T-cell (primary cell): ENCODE results near the gene CENPW. TPM values are rescaled to one million over a fixed set of nuclear protein-coding genes. Genes with fewer than 3 reads are reported as not detected.

Experiments
- ATAC-seq, 4 experiments: fragments of 200-7000 bp in 3 of 4; fragments of 150-1000 bp in 1 of 4; cut with Tn5 transposase; replicated peaks in 1 of 4; 1 replicate in 3 of 4; 2 replicates in 1 of 4; pipeline ENCODE4 v1.10.0; 2021; ENCODE audit warnings: moderate library complexity in 3 of 4, mild to moderate bottlenecking in 2 of 4, moderate number of reproducible peaks in 1 of 4
- CTCF ChIA-PET, 2 donors: fragments of 300-600 bp; sonication (Branson Sonifier 250); formaldehyde crosslinking; loops; one replicate each; lab custom pipeline; 2022; ENCODE audit warnings: antibody characterized with exemption in 2 of 2; lab: Charles Lee
- POLR2A ChIA-PET, 2 donors: fragments of 300-600 bp; sonication (Branson Sonifier 250); formaldehyde crosslinking; loops; one replicate each; lab custom pipeline; 2022; ENCODE audit warnings: antibody characterized with exemption in 2 of 2; lab: Charles Lee
- DNase-seq, 35 experiments: peaks; one replicate each; pipeline versions ENCODE4 v3.0.0 to v3.0.0-alpha.2; 2013 to 2023
- H3K27ac ChIP-seq: one replicate; pipeline ENCODE4 v1.5.1; 2013; ENCODE audit warnings: low read length
- H3K27me3 ChIP-seq, 2 experiments: replicated peaks in 1 of 2; 1 replicate in 1 of 2; 2 replicates in 1 of 2; pipeline versions ENCODE4 v1.6.1 to v1.7.0; 2013; ENCODE audit warnings: low read length in 1 of 2, mixed read lengths in 1 of 2; ENCODE audit not compliant: control insufficient read depth in 2 of 2, insufficient read depth in 2 of 2; ENCODE audit errors: extremely low read depth in 1 of 2
- H3K36me3 ChIP-seq, 2 donors: 1 replicate in 1 of 2; 2 replicates in 1 of 2; pipeline versions ENCODE4 v1.6.1 to v1.7.0; 2013; ENCODE audit warnings: low read length in 1 of 2; ENCODE audit not compliant: control insufficient read depth in 2 of 2, insufficient read depth in 1 of 2; ENCODE audit errors: extremely low read depth in 1 of 2
- H3K4me1 ChIP-seq, 2 experiments: 1 replicate in 1 of 2; 2 replicates in 1 of 2; pipeline versions ENCODE4 v1.6.1 to v1.7.0; 2013; ENCODE audit warnings: low read length in 2 of 2, mixed read lengths in 1 of 2; ENCODE audit not compliant: insufficient read depth in 2 of 2, control insufficient read depth in 1 of 2; ENCODE audit errors: extremely low read depth in 1 of 2
- H3K4me3 ChIP-seq, 2 donors: 1 replicate in 1 of 2; 2 replicates in 1 of 2; pipeline versions ENCODE4 v1.5.1 to v1.7.0; 2013; ENCODE audit warnings: mild to moderate bottlenecking in 2 of 2, low read length in 1 of 2, moderate library complexity in 1 of 2; ENCODE audit not compliant: control insufficient read depth in 1 of 2; ENCODE audit errors: extremely low read depth in 1 of 2
- H3K9me3 ChIP-seq: 2 replicates; pipeline ENCODE4 v1.7.0; 2013
- H3K27ac Mint-ChIP-seq, 2 donors: one replicate each; pipeline ENCODE4 v1.8.0; 2020 to 2021; ENCODE audit warnings: mild to moderate bottlenecking in 2 of 2, mixed read lengths in 2 of 2
- H3K27me3 Mint-ChIP-seq, 2 donors: one replicate each; pipeline ENCODE4 v1.8.0; 2021 to 2022; ENCODE audit warnings: mixed read lengths in 2 of 2
- H3K36me3 Mint-ChIP-seq: one replicate; pipeline ENCODE4 v1.8.0; 2021; ENCODE audit warnings: mixed read lengths
- H3K4me1 Mint-ChIP-seq, 3 donors: one replicate each; pipeline ENCODE4 v1.8.0; 2020 to 2022; ENCODE audit warnings: mixed read lengths in 3 of 3, mild to moderate bottlenecking in 1 of 3
- H3K4me3 Mint-ChIP-seq, 3 donors: one replicate each; pipeline ENCODE4 v1.8.0; 2020 to 2022; ENCODE audit warnings: mild to moderate bottlenecking in 3 of 3, mixed read lengths in 3 of 3, moderate library complexity in 3 of 3
- H3K9me3 Mint-ChIP-seq, 3 donors: one replicate each; pipeline ENCODE4 v1.8.0; 2020 to 2022; ENCODE audit warnings: mixed read lengths in 3 of 3
- WGBS: methylation state at CpG from one replicate; pipeline ENCODE4 v1.1.5; 2013; ENCODE audit warnings: missing lambda C conversion rate; ENCODE audit not compliant: insufficient coverage; 5-methylcytosine and 5-hydroxymethylcytosine counted together
- total RNA-seq, 35 experiments: library from RNA in 6 of 35; stranded (reverse) in 6 of 35; fragments of 120-200 nt in 1 of 35; gene quantifications; one replicate each; pipeline versions ENCODE4 v1.2.1 to v1.2.4 and lab custom pipeline; 2013 to 2026

Gene CENPW
- total RNA-seq, 5 donors from 2014 or later (not counting 1 experiment from before 2014, with no cell fraction given): 1.2 to 4.1 (median 1.9) TPM

GRCh38 chr6:126359936-126360537 lies 20.1 kb downstream of the CENPW start:
- no peaks in the 10 kb centered on the region for H3K36me3 ChIP-seq
- no peaks in the 10 kb centered on the region for H3K27me3 Mint-ChIP-seq
- CTCF ChIA-PET: no interaction called here
- no CpG with 5 or more reads among the region's 1 CpG for WGBS
- no peak overlapping the region for H3K4me3 ChIP-seq
- peaks cover 5% of the 10 kb centered on the region for H3K36me3 Mint-ChIP-seq
- H3K27ac Mint-ChIP-seq: no peak overlapping the region
- DNase-seq: no peak
- peaks cover 9 to 45% (median 31%) of the 10 kb centered on the region in 3 donors for H3K9me3 Mint-ChIP-seq
- POLR2A ChIA-PET: no interaction called here
- no peak for ATAC-seq
- no peaks in the 10 kb centered on the region for H3K4me1 Mint-ChIP-seq
- H3K9me3 ChIP-seq: no peaks in the 10 kb centered on the region
- no peaks in the 10 kb centered on the region for H3K27me3 ChIP-seq
- no peak overlapping the region for H3K27ac ChIP-seq
- H3K4me3 Mint-ChIP-seq: no peak overlapping the region
- no peaks in the 10 kb centered on the region for H3K4me1 ChIP-seq

GRCh38 chr6:126361832-126362440 lies 22.0 kb downstream of the CENPW start:
- H3K36me3 ChIP-seq: no peaks in the 10 kb centered on the region
- ATAC-seq (no peak), DNase-seq (no peak)
- no peaks in the 10 kb centered on the region for H3K9me3 ChIP-seq
- ChIA-PET CTCF (no interaction called here), POLR2A (no interaction called here)
- Mint-ChIP-seq H3K36me3 (peaks cover 5% of the 10 kb centered on the region), H3K27ac (no peak overlapping the region), H3K27me3 (no peaks in the 10 kb centered on the region), H3K9me3 (peaks cover 9 to 37% (median 27%) of the 10 kb centered on the region in 3 donors), H3K4me1 (no peaks in the 10 kb centered on the region), H3K4me3 (no peak overlapping the region)
- no peak overlapping the region for H3K27ac ChIP-seq
- no peaks in the 10 kb centered on the region for H3K4me1 ChIP-seq
- no peaks in the 10 kb centered on the region for H3K27me3 ChIP-seq
- no peak overlapping the region for H3K4me3 ChIP-seq
- 100% methylated on average over 3 of the region's 3 CpGs for WGBS

GRCh38 chr6:126367849-126368248 lies 27.9 kb downstream of the CENPW start:
- no peaks in the 10 kb centered on the region for H3K9me3 ChIP-seq
- no peaks in the 10 kb centered on the region for H3K4me1 Mint-ChIP-seq
- CTCF ChIA-PET: no interaction called here
- H3K4me3 ChIP-seq: no peak overlapping the region
- no peaks in the 10 kb centered on the region for H3K36me3 ChIP-seq
- no peaks in the 10 kb centered on the region for H3K27me3 ChIP-seq
- DNase-seq (no peak), ATAC-seq (no peak)
- H3K27me3 Mint-ChIP-seq: no peaks in the 10 kb centered on the region
- H3K27ac Mint-ChIP-seq: no peak overlapping the region
- H3K4me3 Mint-ChIP-seq: no peak overlapping the region
- H3K27ac ChIP-seq: no peak overlapping the region
- no CpG with 5 or more reads among the region's 4 CpGs for WGBS
- peaks cover 0 to 2% (median 0%) of the 10 kb centered on the region in 3 donors for H3K9me3 Mint-ChIP-seq
- POLR2A ChIA-PET: no interaction called here
- H3K36me3 Mint-ChIP-seq: no peaks in the 10 kb centered on the region
- no peaks in the 10 kb centered on the region for H3K4me1 ChIP-seq

GRCh38 chr6:126372626-126373025 lies 32.7 kb downstream of the CENPW start:
- whole genome bisulfite sequencing: no CpG with 5 or more reads among the region's 2 CpGs
- Mint-ChIP-seq H3K9me3 (no peaks in the 10 kb centered on the region), H3K36me3 (no peaks in the 10 kb centered on the region), H3K4me3 (no peak overlapping the region), H3K27ac (no peak overlapping the region), H3K4me1 (no peaks in the 10 kb centered on the region), H3K27me3 (no peaks in the 10 kb centered on the region)
- no peaks in the 10 kb centered on the region for H3K9me3 ChIP-seq
- H3K4me1 ChIP-seq: no peaks in the 10 kb centered on the region
- ATAC-seq (no peak), DNase-seq (no peak)
- no peak overlapping the region for H3K27ac ChIP-seq
- CTCF ChIA-PET: no interaction called here
- H3K36me3 ChIP-seq: no peaks in the 10 kb centered on the region
- no peak overlapping the region for H3K4me3 ChIP-seq
- no peaks in the 10 kb centered on the region for H3K27me3 ChIP-seq
- POLR2A ChIA-PET: no interaction called here

- H3K27ac ChIP-seq: no peak overlapping the region
- Mint-ChIP-seq H3K27ac (no peak overlapping the region), H3K4me1 (no peaks in the 10 kb centered on the region), H3K27me3 (no peaks in the 10 kb centered on the region), H3K36me3 (no peaks in the 10 kb centered on the region), H3K9me3 (no peaks in the 10 kb centered on the region), H3K4me3 (no peak overlapping the region)
- ChIA-PET CTCF (no interaction called here), POLR2A (no interaction called here)
- ATAC-seq (no peak), DNase-seq (no peak)
- no peaks in the 10 kb centered on the region for H3K27me3 ChIP-seq
- H3K4me3 ChIP-seq: no peak overlapping the region
- WGBS: 91% methylated on average over 3 of the region's 4 CpGs
- no peaks in the 10 kb centered on the region for H3K9me3 ChIP-seq
- no peaks in the 10 kb centered on the region for H3K36me3 ChIP-seq
- no peaks in the 10 kb centered on the region for H3K4me1 ChIP-seq
These were observed 33.4 kb downstream of the CENPW start for GRCh38 chr6:126373344-126373743.

GRCh38 chr6:126374372-126374771 lies 34.5 kb downstream of the CENPW start:
- Mint-ChIP-seq H3K27me3 (no peaks in the 10 kb centered on the region), H3K4me1 (no peaks in the 10 kb centered on the region), H3K9me3 (no peaks in the 10 kb centered on the region), H3K4me3 (no peak overlapping the region), H3K36me3 (no peaks in the 10 kb centered on the region), H3K27ac (no peak overlapping the region)
- Histone ChIP-seq H3K4me3 (no peak overlapping the region), H3K4me1 (no peaks in the 10 kb centered on the region), H3K27ac (no peak overlapping the region), H3K9me3 (no peaks in the 10 kb centered on the region), H3K36me3 (no peaks in the 10 kb centered on the region), H3K27me3 (no peaks in the 10 kb centered on the region)
- no peak for DNase-seq
- no peak for ATAC-seq
- ChIA-PET CTCF (interaction anchor here in 1 of 2 donors (0.7 kb wide), 1 partner anchor 1221 kb away, joined by 3 read pairs; no protein-coding TSS in a partner anchor), POLR2A (no interaction called here)
- no CpG with 5 or more reads among the region's 1 CpG for WGBS
